ENCODE data around the gene TMEM181.

DNA sequence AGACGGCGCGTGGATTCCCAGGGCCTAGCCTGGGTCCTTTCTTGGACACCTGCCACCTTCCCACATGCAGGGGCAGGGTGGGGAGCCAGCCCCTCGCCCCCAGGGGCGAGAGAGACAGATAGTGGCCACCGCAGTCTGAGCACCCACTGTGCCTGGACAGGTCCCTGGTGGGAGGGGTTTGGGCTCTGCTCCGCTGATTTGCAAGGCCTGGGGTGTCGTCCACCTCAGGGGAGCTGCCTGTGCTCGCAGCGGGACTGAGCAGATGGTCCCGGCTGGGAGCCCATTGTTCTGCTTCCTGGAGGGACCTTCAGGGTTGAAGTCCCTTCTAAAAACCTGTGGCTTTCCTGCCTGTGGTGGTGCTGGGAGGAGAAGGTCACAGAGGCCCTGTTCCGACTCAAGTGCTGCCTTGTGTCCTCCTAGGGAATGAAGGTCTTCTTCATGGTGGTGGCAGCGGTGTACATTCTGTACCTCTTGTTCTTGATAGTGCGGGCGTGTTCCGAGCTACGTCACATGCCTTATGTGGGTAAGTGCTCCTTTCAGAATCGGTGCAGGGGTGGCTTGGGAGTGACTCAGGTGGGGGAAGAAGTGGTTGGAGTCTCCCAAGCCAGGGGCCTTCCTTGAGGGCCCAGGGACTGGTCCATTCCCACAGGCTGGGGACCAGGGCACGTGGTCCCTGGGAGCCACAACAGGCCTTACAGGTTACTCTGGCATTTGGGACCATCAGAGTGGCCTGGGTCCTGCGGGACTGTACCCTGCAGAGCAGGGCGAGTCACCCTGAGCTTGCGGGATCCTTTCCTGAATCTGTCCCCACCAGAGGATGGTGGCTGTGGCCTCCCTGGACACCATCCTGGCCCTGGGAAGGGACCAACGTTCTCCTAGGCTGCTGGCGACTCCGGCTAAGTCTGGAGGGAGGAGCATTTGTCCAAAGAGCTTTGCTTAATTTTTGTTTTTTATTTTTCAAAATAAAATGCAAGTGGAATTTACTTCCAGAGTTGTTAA lies 65.1 kb downstream of the TMEM181 start:
- no peak for TF ChIP-seq POLR2A (IDR thresholded peaks at IDR 0.05)
- TF ChIP-seq, protein P1, sequence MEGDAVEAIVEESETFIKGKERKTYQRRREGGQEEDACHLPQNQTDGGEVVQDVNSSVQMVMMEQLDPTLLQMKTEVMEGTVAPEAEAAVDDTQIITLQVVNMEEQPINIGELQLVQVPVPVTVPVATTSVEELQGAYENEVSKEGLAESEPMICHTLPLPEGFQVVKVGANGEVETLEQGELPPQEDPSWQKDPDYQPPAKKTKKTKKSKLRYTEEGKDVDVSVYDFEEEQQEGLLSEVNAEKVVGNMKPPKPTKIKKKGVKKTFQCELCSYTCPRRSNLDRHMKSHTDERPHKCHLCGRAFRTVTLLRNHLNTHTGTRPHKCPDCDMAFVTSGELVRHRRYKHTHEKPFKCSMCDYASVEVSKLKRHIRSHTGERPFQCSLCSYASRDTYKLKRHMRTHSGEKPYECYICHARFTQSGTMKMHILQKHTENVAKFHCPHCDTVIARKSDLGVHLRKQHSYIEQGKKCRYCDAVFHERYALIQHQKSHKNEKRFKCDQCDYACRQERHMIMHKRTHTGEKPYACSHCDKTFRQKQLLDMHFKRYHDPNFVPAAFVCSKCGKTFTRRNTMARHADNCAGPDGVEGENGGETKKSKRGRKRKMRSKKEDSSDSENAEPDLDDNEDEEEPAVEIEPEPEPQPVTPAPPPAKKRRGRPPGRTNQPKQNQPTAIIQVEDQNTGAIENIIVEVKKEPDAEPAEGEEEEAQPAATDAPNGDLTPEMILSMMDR (IDR thresholded peaks at IDR 0.05): no peak
